Activated naive CD4-positive, alpha-beta T cell treated with anti-CD3 and anti-CD28 coated beads, Interleukin-2, amount 10 ng/mL, durations not matched to agents 7 days and 5 days (primary cell): ENCODE data around the gene KLLN.
A peak's percentile ranks its signal among the peaks of the same experiment; 100 is the strongest.
"Not testable (repeated sequence)": the region's sequence is repeated elsewhere in the genome, so short reads cannot be mapped to it uniquely, and the experiment has no call there.

Source experiments
- CTCF ChIA-PET: fragments of 350-600 bp; sonication (Branson Sonifier 250); formaldehyde crosslinking; loops from one replicate; lab custom pipeline; 2021; ENCODE audit warnings: antibody characterized with exemption; lab: Charles Lee
- DNase-seq: peaks from one replicate; pipeline ENCODE4 v3.0.0-alpha.2; 2020
- H3K27ac Mint-ChIP-seq: one replicate; pipeline ENCODE4 v1.8.0; 2021; ENCODE audit warnings: mild to moderate bottlenecking, moderate library complexity, mixed read lengths
- H3K27me3 Mint-ChIP-seq: one replicate; pipeline ENCODE4 v1.8.0; 2021; ENCODE audit warnings: mild to moderate bottlenecking, mixed read lengths
- H3K36me3 Mint-ChIP-seq: one replicate; pipeline ENCODE4 v1.8.0; 2021; ENCODE audit warnings: mixed read lengths
- H3K4me1 Mint-ChIP-seq: one replicate; pipeline ENCODE4 v1.8.0; 2021; ENCODE audit warnings: mixed read lengths
- H3K4me3 Mint-ChIP-seq: one replicate; pipeline ENCODE4 v1.8.0; 2021; ENCODE audit warnings: mild to moderate bottlenecking, moderate library complexity, mixed read lengths
- H3K9me3 Mint-ChIP-seq: one replicate; pipeline ENCODE4 v1.8.0; 2021; ENCODE audit warnings: mixed read lengths

KLLN gene

GRCh38 chr10:87861566-87861952 lies 1.8 kb downstream of the KLLN start:
- peaks cover 11% of the 10 kb centered on the region for H3K27me3 Mint-ChIP-seq
- CTCF ChIA-PET: interaction anchor here (1.2 to 7.2 kb wide), 10 partner anchors 10 to 721 kb away, joined by 3 to 52 read pairs (median 6); partner anchors contain the start of gene RNLS
- no peak for DNase-seq
- no peaks in the 10 kb centered on the region for H3K9me3 Mint-ChIP-seq
- peak overlapping the region; percentile 97 for H3K27ac Mint-ChIP-seq
- peaks cover 18% of the 10 kb centered on the region for H3K36me3 Mint-ChIP-seq
- peak overlapping the region; percentile 93 for H3K4me3 Mint-ChIP-seq
- H3K4me1 Mint-ChIP-seq: peaks cover 27% of the 10 kb centered on the region

- Mint-ChIP-seq H3K27ac (no peak overlapping the region), H3K4me3 (peak overlapping the region; percentile 93), H3K27me3 (peaks cover 11% of the 10 kb centered on the region), H3K36me3 (peaks cover 15% of the 10 kb centered on the region), H3K9me3 (no peaks in the 10 kb centered on the region), H3K4me1 (peaks cover 24% of the 10 kb centered on the region)
- CTCF ChIA-PET: interaction anchor here (0.7 to 7.2 kb wide), 9 partner anchors 11 to 722 kb away, joined by 3 to 52 read pairs (median 6); partner anchors contain the start of gene RNLS
- no peak for DNase-seq
These were observed 2.4 kb downstream of the KLLN start for GRCh38 chr10:87860816-87861403.

GRCh38 chr10:87860156-87860795 lies 3.1 kb downstream of the KLLN start:
- Mint-ChIP-seq H3K27me3 (peaks cover 11% of the 10 kb centered on the region), H3K4me3 (no peak overlapping the region), H3K27ac (peak overlapping the region; percentile 42), H3K9me3 (no peaks in the 10 kb centered on the region), H3K4me1 (peaks cover 24% of the 10 kb centered on the region), H3K36me3 (peaks cover 9% of the 10 kb centered on the region)
- CTCF ChIA-PET: interaction anchor here (0.7 to 7.2 kb wide), 8 partner anchors 14 to 723 kb away, joined by 3 to 52 read pairs (median 5); partner anchors contain the start of genes ATAD1 and RNLS
- peak; percentile 41 for DNase-seq

- H3K27ac Mint-ChIP-seq, H3K4me3 Mint-ChIP-seq, H3K9me3 Mint-ChIP-seq, H3K27me3 Mint-ChIP-seq, CTCF ChIA-PET, DNase-seq, H3K36me3 Mint-ChIP-seq: not testable (repeated sequence)
- H3K4me1 Mint-ChIP-seq: peaks cover 21% of the 10 kb centered on the region
These were observed 7.7 kb downstream of the KLLN start for GRCh38 chr10:87855665-87856064.

- H3K4me1 Mint-ChIP-seq: peaks cover 18% of the 10 kb centered on the region
- H3K9me3 Mint-ChIP-seq, H3K27me3 Mint-ChIP-seq, H3K27ac Mint-ChIP-seq, CTCF ChIA-PET, H3K36me3 Mint-ChIP-seq, DNase-seq, H3K4me3 Mint-ChIP-seq: not testable (repeated sequence)
These were observed 8.1 kb downstream of the KLLN start for GRCh38 chr10:87855247-87855646.

GRCh38 chr10:87852089-87852488 lies 11.2 kb downstream of the KLLN start:
- no peaks in the 10 kb centered on the region for H3K9me3 Mint-ChIP-seq
- H3K27ac Mint-ChIP-seq: no peak overlapping the region
- no peak overlapping the region for H3K4me3 Mint-ChIP-seq
- H3K27me3 Mint-ChIP-seq: no peaks in the 10 kb centered on the region
- peaks cover 15% of the 10 kb centered on the region for H3K4me1 Mint-ChIP-seq
- CTCF ChIA-PET: interaction anchor here (0.8 to 3.8 kb wide), 4 partner anchors 10 to 705 kb away, joined by 3 to 31 read pairs (median 6); no protein-coding TSS in a partner anchor
- DNase-seq: no peak
- no peaks in the 10 kb centered on the region for H3K36me3 Mint-ChIP-seq

- Mint-ChIP-seq H3K27ac (no peak overlapping the region), H3K27me3 (no peaks in the 10 kb centered on the region), H3K36me3 (no peaks in the 10 kb centered on the region), H3K4me1 (peaks cover 15% of the 10 kb centered on the region), H3K4me3 (no peak overlapping the region), H3K9me3 (no peaks in the 10 kb centered on the region)
- DNase-seq: peak; percentile 70
- CTCF ChIA-PET: interaction anchor here (0.7 to 3.8 kb wide), 14 partner anchors 8 to 971 kb away, joined by 3 to 31 read pairs (median 4); partner anchors contain the start of gene ATAD1
These were observed 12.6 kb downstream of the KLLN start for GRCh38 chr10:87850742-87851205.

- peaks cover 10% of the 10 kb centered on the region for H3K4me1 Mint-ChIP-seq
- DNase-seq: no peak
- CTCF ChIA-PET: interaction anchor here (1.0 to 3.8 kb wide), 3 partner anchors 13 to 705 kb away, joined by 3 to 31 read pairs (median 7); no protein-coding TSS in a partner anchor
- no peak overlapping the region for H3K4me3 Mint-ChIP-seq
- no peaks in the 10 kb centered on the region for H3K27me3 Mint-ChIP-seq
- no peaks in the 10 kb centered on the region for H3K9me3 Mint-ChIP-seq
- no peaks in the 10 kb centered on the region for H3K36me3 Mint-ChIP-seq
- H3K27ac Mint-ChIP-seq: no peak overlapping the region
These were observed 14.3 kb downstream of the KLLN start for GRCh38 chr10:87849001-87849400.

GRCh38 chr10:87847550-87847949 lies 15.8 kb downstream of the KLLN start:
- Mint-ChIP-seq H3K4me3 (no peak overlapping the region), H3K27me3 (no peaks in the 10 kb centered on the region), H3K27ac (no peak overlapping the region), H3K36me3 (no peaks in the 10 kb centered on the region), H3K4me1 (peaks cover 17% of the 10 kb centered on the region), H3K9me3 (no peaks in the 10 kb centered on the region)
- CTCF ChIA-PET: interaction anchor here (0.6 kb wide), 1 partner anchor 29 kb away, joined by 3 read pairs; the partner anchor contains the start of gene ATAD1
- DNase-seq: no peak

GRCh38 chr10:87846711-87847110 lies 16.6 kb downstream of the KLLN start:
- not testable (repeated sequence) for DNase-seq, H3K36me3 Mint-ChIP-seq, H3K27me3 Mint-ChIP-seq, H3K27ac Mint-ChIP-seq, H3K4me3 Mint-ChIP-seq, H3K9me3 Mint-ChIP-seq
- peaks cover 22% of the 10 kb centered on the region for H3K4me1 Mint-ChIP-seq
- CTCF ChIA-PET: interaction anchor here (2.5 kb wide), 1 partner anchor 12 kb away, joined by 11 read pairs; no protein-coding TSS in a partner anchor

GRCh38 chr10:87846023-87846422 lies 17.3 kb downstream of the KLLN start:
- no peak for DNase-seq
- no peaks in the 10 kb centered on the region for H3K27me3 Mint-ChIP-seq

GRCh38 chr10:87845624-87845998 lies 17.7 kb downstream of the KLLN start:
- no peaks in the 10 kb centered on the region for H3K27me3 Mint-ChIP-seq
- CTCF ChIA-PET: interaction anchor here (1.0 to 2.5 kb wide), 3 partner anchors 13 to 391 kb away, joined by 3 to 11 read pairs (median 4); no protein-coding TSS in a partner anchor
- H3K4me3 Mint-ChIP-seq: no peak overlapping the region
- H3K9me3 Mint-ChIP-seq: no peaks in the 10 kb centered on the region
- no peaks in the 10 kb centered on the region for H3K36me3 Mint-ChIP-seq
- no peak overlapping the region for H3K27ac Mint-ChIP-seq
- peaks cover 16% of the 10 kb centered on the region for H3K4me1 Mint-ChIP-seq
- DNase-seq: no peak

More at GRCh38 chr10:87846023-87846422, 17.3 kb downstream of the KLLN start:
- Mint-ChIP-seq H3K9me3 (no peaks in the 10 kb centered on the region), H3K4me1 (peaks cover 20% of the 10 kb centered on the region), H3K4me3 (no peak overlapping the region), H3K36me3 (no peaks in the 10 kb centered on the region), H3K27ac (no peak overlapping the region)
- CTCF ChIA-PET: interaction anchor here (1.0 to 2.5 kb wide), 3 partner anchors 13 to 390 kb away, joined by 3 to 11 read pairs (median 4); no protein-coding TSS in a partner anchor

GRCh38 chr10:87844837-87845623 lies 18.3 kb downstream of the KLLN start:
- H3K27me3 Mint-ChIP-seq: no peaks in the 10 kb centered on the region

More at GRCh38 chr10:87844837-87845623, 18.3 kb downstream of the KLLN start:
- Mint-ChIP-seq H3K4me1 (peaks cover 16% of the 10 kb centered on the region), H3K4me3 (no peak overlapping the region), H3K36me3 (no peaks in the 10 kb centered on the region), H3K27ac (no peak overlapping the region), H3K9me3 (no peaks in the 10 kb centered on the region)
- CTCF ChIA-PET: interaction anchor here (1.0 to 2.5 kb wide), 3 partner anchors 14 to 391 kb away, joined by 3 to 11 read pairs (median 4); no protein-coding TSS in a partner anchor
- DNase-seq: no peak
